ENCODE results near the gene SEZ6L2.

GRCh38 chr16:29825145-29826044 lies 74.0 kb downstream of the SEZ6L2 start:
- TF ChIP-seq, protein P1, sequence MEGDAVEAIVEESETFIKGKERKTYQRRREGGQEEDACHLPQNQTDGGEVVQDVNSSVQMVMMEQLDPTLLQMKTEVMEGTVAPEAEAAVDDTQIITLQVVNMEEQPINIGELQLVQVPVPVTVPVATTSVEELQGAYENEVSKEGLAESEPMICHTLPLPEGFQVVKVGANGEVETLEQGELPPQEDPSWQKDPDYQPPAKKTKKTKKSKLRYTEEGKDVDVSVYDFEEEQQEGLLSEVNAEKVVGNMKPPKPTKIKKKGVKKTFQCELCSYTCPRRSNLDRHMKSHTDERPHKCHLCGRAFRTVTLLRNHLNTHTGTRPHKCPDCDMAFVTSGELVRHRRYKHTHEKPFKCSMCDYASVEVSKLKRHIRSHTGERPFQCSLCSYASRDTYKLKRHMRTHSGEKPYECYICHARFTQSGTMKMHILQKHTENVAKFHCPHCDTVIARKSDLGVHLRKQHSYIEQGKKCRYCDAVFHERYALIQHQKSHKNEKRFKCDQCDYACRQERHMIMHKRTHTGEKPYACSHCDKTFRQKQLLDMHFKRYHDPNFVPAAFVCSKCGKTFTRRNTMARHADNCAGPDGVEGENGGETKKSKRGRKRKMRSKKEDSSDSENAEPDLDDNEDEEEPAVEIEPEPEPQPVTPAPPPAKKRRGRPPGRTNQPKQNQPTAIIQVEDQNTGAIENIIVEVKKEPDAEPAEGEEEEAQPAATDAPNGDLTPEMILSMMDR (IDR thresholded peaks at IDR 0.05): no peak
- no peak for TF ChIP-seq POLR2A (IDR thresholded peaks at IDR 0.05)
